ENCODE measurements around the gene ITGB2.

The ITGB2 gene

GRCh38 chr21:44898851-44899767 is 21.6 kb downstream of the ITGB2 start:
- TF ChIP-seq CTCF (IDR thresholded peaks at IDR 0.05; ENCODE audit: control insufficient read depth, insufficient read depth, low read depth, low read length, missing control alignments), result no peak
- no peak for DNase-seq (ENCODE audit: low read depth)

GRCh38 chr21:44898011-44898488 is 22.6 kb downstream of the ITGB2 start:
- DNase-seq (ENCODE audit: low read depth), result no peak
- no peak for TF ChIP-seq CTCF (IDR thresholded peaks at IDR 0.05; ENCODE audit: control insufficient read depth, insufficient read depth, low read depth, low read length, missing control alignments)

More at GRCh38 chr21:44898851-44899767, 21.6 kb downstream of the ITGB2 start:
- H3K4me3 ChIP-seq (ENCODE audit: control insufficient read depth, low read depth, low read length), result no peak overlapping the region

GRCh38 chr21:44897326-44898010 is 23.2 kb downstream of the ITGB2 start:
- no peak overlapping the region for H3K4me3 ChIP-seq (ENCODE audit: control insufficient read depth, low read depth, low read length)
- no peak for DNase-seq (ENCODE audit: low read depth)
- no peak for TF ChIP-seq CTCF (IDR thresholded peaks at IDR 0.05; ENCODE audit: control insufficient read depth, insufficient read depth, low read depth, low read length, missing control alignments)

More at GRCh38 chr21:44898011-44898488, 22.6 kb downstream of the ITGB2 start:
- no peak overlapping the region for H3K4me3 ChIP-seq (ENCODE audit: control insufficient read depth, low read depth, low read length)

- TF ChIP-seq CTCF (IDR thresholded peaks at IDR 0.05; ENCODE audit: control insufficient read depth, insufficient read depth, low read depth, low read length, missing control alignments), result no peak
- no peak overlapping the region for H3K4me3 ChIP-seq (ENCODE audit: control insufficient read depth, low read depth, low read length)
- DNase-seq (ENCODE audit: low read depth), result no peak
Observed at GRCh38 chr21:44896561-44897286, 24.0 kb downstream of the ITGB2 start.

GRCh38 chr21:44895859-44896258 is 24.8 kb downstream of the ITGB2 start:
- no peak for DNase-seq (ENCODE audit: low read depth)
- H3K4me3 ChIP-seq (ENCODE audit: control insufficient read depth, low read depth, low read length), result no peak overlapping the region
- TF ChIP-seq CTCF (IDR thresholded peaks at IDR 0.05; ENCODE audit: control insufficient read depth, insufficient read depth, low read depth, low read length, missing control alignments), result no peak

- H3K4me3 ChIP-seq (ENCODE audit: control insufficient read depth, low read depth, low read length), result no peak overlapping the region
- DNase-seq (ENCODE audit: low read depth), result no peak
- no peak for TF ChIP-seq CTCF (IDR thresholded peaks at IDR 0.05; ENCODE audit: control insufficient read depth, insufficient read depth, low read depth, low read length, missing control alignments)
Observed at GRCh38 chr21:44894687-44895302, 25.9 kb downstream of the ITGB2 start.
